GM20000 (cell line): Measurements from ENCODE around the gene G3BP1.

Experiments
- DNase-seq: peaks from one replicate; pipeline ENCODE4 v3.0.0; 2012; ENCODE audit warnings: low spot score
- TF ChIP-seq, protein P1 (sequence below): IDR thresholded peaks from 2 replicates; pipeline ENCODE4 v1.5.1; 2012; ENCODE audit warnings: mild to moderate bottlenecking, control low read depth; ENCODE audit errors: extremely low read depth, missing control alignments

Gene G3BP1

DNA sequence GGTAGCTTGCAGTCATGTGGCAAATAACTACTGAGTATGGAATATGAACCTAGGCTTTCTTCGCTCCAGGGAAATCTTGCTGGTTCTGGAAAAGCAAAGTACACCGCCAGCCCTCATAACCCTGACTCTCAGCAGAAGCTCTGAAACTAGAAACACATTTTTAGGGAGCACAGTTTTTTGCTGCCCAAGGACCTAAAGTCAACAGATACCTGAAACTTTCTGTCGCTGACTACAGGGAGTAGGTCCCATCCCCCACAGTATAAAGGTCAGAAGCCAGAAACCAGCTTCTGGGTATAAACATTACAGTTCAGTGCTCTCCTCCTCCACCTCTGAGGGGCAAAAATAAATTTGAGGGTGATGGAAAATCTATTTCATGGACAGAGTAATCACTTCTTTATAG, 16.4 kb upstream of the G3BP1 start:
- TF ChIP-seq, protein P1, sequence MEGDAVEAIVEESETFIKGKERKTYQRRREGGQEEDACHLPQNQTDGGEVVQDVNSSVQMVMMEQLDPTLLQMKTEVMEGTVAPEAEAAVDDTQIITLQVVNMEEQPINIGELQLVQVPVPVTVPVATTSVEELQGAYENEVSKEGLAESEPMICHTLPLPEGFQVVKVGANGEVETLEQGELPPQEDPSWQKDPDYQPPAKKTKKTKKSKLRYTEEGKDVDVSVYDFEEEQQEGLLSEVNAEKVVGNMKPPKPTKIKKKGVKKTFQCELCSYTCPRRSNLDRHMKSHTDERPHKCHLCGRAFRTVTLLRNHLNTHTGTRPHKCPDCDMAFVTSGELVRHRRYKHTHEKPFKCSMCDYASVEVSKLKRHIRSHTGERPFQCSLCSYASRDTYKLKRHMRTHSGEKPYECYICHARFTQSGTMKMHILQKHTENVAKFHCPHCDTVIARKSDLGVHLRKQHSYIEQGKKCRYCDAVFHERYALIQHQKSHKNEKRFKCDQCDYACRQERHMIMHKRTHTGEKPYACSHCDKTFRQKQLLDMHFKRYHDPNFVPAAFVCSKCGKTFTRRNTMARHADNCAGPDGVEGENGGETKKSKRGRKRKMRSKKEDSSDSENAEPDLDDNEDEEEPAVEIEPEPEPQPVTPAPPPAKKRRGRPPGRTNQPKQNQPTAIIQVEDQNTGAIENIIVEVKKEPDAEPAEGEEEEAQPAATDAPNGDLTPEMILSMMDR = no peak
- no peak for DNase-seq

DNA sequence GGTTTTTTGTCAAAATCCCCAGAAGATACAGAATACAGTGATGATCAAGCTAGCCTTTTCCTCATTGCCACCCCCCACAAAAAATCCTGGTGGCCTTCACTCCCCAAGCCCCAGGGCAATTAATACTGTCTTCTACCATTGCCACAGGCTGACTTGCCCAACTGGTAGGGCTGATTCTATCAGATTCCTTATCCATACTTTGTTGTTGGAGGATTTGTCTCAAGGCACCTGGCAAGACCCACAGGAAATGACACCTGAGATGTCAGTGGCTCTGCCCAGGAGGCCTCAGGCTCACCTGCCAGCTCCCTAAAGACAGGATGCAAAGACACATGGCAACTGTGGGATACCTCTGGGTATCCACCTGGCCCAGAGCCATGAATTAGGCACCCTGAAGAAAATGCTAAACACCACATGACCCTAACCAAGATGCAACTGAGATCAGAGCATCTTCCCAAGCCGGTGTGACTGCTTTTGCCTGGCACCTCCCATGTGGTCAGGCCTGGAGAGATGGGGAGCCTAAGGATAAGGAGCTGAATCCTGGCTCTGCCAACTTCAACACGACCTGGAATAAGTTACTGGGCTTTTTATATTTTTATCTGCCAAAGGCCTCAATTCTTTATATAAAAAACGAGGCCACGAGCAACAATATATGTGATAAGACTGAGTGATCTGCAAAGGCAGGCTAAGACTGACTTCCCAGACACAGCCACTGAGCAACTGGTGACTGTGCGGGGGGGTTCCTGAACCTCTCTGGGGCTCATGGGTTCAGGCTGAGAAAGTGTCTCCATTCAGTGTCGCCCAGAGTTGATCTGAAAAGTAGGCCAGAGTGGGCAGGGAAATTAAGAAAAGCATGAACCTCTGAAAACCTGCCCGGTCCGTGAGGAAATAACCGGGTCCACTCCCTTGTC, 14.3 kb upstream of the G3BP1 start:
- peak; percentile 42 for DNase-seq
- TF ChIP-seq, protein P1 = no peak

DNA sequence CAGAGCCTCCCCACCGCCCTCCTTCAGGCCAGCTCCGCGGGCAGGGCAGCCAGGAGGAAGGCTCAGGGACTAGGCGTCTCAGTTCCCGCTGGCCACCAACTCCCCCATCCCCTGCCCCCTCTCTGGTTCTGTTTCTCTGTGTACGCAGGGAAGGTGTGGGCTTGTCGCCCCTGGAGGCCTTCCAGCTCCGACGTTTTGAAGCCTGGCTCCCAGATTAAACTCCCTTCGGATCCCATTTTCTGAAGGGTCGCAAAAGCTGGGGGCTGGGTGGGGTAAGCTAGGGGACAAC, 13.7 kb upstream of the G3BP1 start:
- TF ChIP-seq, protein P1 = no peak
- DNase-seq = no peak

DNA sequence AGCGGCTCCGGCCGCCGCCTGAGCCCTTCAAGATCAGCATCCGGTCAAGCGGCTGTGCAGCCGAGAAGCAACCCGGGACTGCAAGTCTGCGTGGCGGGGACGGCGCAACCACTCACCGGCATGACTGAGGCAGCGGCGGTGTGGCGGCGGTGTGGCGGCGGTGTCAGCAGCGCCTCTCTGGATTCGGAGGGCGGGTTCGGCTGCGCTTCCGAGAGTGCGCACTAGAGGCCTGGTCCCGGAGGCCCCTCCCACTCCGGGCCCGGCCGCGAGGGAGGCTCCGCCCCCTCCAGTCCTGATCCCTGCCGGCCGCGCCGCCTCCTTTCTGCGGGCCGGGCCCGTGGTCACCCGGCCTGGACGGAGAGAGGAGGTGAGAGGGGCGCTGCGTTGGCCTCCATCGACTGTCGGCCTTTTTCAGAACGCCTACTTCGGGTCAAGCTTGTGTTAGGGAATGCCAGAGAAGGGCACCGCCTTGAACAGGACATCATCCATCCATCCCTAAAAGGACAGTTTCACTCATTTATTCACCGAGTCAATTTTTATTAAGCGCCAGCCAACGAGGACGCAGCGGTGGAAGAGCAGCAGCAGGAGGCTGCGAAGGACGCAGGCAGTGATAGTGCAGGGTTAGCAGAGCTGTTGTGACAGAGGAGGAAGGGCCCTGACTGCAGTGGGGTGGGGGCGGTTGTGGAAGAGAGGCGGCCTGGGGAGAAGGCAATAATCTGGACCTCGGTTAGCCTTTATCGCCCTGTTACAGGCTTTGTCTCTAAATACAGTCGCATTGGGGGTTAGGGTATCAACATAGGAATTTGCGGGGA, 13.1 kb upstream of the G3BP1 start, which contains the start of gene ATOX1:
Gene ATOX1, minus strand, starts transcription at position 202 of the 812 bp plus-strand sequence. Its CDS starts 80 bp downstream, at position 122.
- TF ChIP-seq, protein P1 = no peak

DNA sequence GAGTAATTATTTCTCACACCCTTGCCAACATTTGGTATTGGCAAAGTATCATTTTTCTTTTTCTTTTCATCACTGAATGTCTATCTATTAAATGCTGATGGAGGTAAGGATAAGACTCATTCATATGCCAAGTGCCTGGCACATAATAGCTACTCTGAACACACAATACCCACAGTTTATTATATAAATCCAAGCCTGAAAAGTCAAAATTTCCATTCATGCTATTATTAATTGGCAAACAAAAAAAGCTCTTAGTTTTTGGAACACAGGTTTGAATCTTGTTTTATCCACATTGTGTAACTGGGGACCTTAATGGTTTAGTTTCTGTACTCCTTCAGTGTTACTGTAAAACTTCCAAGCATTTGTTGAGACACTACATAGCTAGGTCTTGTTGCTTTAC, 7.0 kb upstream of the G3BP1 start:
- DNase-seq = no peak

More for the DNA sequence above, 13.1 kb upstream of the G3BP1 start, which contains the start of gene ATOX1:
- peak; percentile 97 for DNase-seq

DNA sequence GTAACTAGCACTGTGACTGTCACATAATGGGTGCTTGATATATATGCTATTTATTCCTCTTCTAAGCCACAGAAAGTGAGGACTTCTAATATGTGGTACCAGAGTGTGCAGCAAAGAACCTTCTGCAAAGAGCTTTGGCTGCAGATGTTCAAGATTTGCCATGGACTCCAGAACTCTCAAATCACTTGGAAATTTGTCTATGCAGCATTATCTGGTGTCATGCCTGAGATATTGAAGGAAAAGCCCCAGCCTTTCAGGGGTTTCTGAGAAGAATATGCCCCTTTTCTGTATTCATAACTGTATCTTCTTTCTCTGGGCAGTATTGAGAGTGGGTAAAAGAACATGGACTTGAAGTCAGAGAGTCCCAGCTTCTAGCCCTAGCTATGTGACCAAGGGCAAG, 4.8 kb upstream of the G3BP1 start:
- no peak for DNase-seq
- TF ChIP-seq, protein P1 = no peak

More for the DNA sequence above, 7.0 kb upstream of the G3BP1 start:
- TF ChIP-seq, protein P1 = no peak
